Astrocyte (in vitro differentiated cells and primary cell): ENCODE measurements around the gene CPNE4. TPM values are rescaled to one million over a fixed set of nuclear protein-coding genes. Genes with fewer than 3 reads are reported as not detected.

ENCODE experiments used
- DNase-seq: peaks from one replicate; pipeline ENCODE4 v3.0.0-alpha.2; 2010; ENCODE audit warnings: low read depth
- FAIRE-seq: peaks from 2 replicates; lab custom pipeline; 2011; peaks lifted over from hg19 to GRCh38; lab: Jason Lieb, UNC
- H2AFZ ChIP-seq: 2 replicates; pipeline ENCODE4 v1.6.0; 2012; ENCODE audit warnings: low read depth, low read length, inconsistent platforms
- H3K27ac ChIP-seq: 2 replicates; pipeline ENCODE4 v1.5.1; 2011; ENCODE audit warnings: low read depth, low read length, inconsistent platforms
- H3K27me3 ChIP-seq: 2 replicates; pipeline ENCODE4 v1.6.0; 2011; ENCODE audit warnings: low read length, inconsistent platforms; ENCODE audit not compliant: insufficient read depth
- H3K36me3 ChIP-seq: 2 replicates; pipeline ENCODE4 v1.5.1; 2011; ENCODE audit warnings: low read length, inconsistent platforms; ENCODE audit not compliant: insufficient read depth
- H3K4me1 ChIP-seq: 2 replicates; pipeline ENCODE4 v1.5.1; 2011; ENCODE audit warnings: low read length, inconsistent platforms; ENCODE audit not compliant: insufficient read depth
- H3K4me2 ChIP-seq: 2 replicates; pipeline ENCODE4 v1.6.0; 2012; ENCODE audit warnings: low read length, inconsistent platforms
- H3K4me3 ChIP-seq: 2 replicates; pipeline ENCODE4 v1.5.1; 2011; ENCODE audit warnings: low read depth, mild to moderate bottlenecking, low read length, inconsistent platforms; ENCODE audit not compliant: insufficient read depth
- H3K79me2 ChIP-seq: 2 replicates; pipeline ENCODE4 v1.6.0; 2012; ENCODE audit warnings: mild to moderate bottlenecking, low read length, inconsistent platforms; ENCODE audit not compliant: insufficient read depth
- H3K9ac ChIP-seq: 2 replicates; pipeline ENCODE4 v1.6.0; 2012; ENCODE audit warnings: mild to moderate bottlenecking, low read length, inconsistent platforms
- H3K9me3 ChIP-seq: 2 replicates; pipeline ENCODE4 v1.5.1; 2012; ENCODE audit warnings: low read depth, mild to moderate bottlenecking, low read length, inconsistent platforms; ENCODE audit not compliant: insufficient read depth
- H4K20me1 ChIP-seq: 2 replicates; pipeline ENCODE4 v1.6.0; 2012; ENCODE audit warnings: low read length, inconsistent platforms; ENCODE audit not compliant: insufficient read depth
- H3K27ac Mint-ChIP-seq: one replicate; pipeline ENCODE4 v1.8.0; 2021; ENCODE audit warnings: mild to moderate bottlenecking, mixed read lengths; ENCODE audit not compliant: unreplicated experiment
- H3K27me3 Mint-ChIP-seq: one replicate; pipeline ENCODE4 v1.8.0; 2021; ENCODE audit warnings: low read depth, mixed read lengths; ENCODE audit not compliant: unreplicated experiment
- H3K36me3 Mint-ChIP-seq: one replicate; pipeline ENCODE4 v1.8.0; 2021; ENCODE audit warnings: low read depth, mixed read lengths; ENCODE audit not compliant: unreplicated experiment
- H3K4me1 Mint-ChIP-seq: one replicate; pipeline ENCODE4 v1.8.0; 2021; ENCODE audit warnings: low read depth, mixed read lengths; ENCODE audit not compliant: unreplicated experiment
- H3K4me3 Mint-ChIP-seq: one replicate; pipeline ENCODE4 v1.8.0; 2021; ENCODE audit warnings: mild to moderate bottlenecking, moderate library complexity, mixed read lengths; ENCODE audit not compliant: unreplicated experiment
- H3K9me3 Mint-ChIP-seq: one replicate; pipeline ENCODE4 v1.8.0; 2021; ENCODE audit warnings: mild to moderate bottlenecking, mixed read lengths; ENCODE audit not compliant: unreplicated experiment
- CTCF ChIP-seq: IDR thresholded peaks from 2 replicates; pipeline ENCODE4 v1.5.1; 2011; ENCODE audit warnings: low read depth, mild to moderate bottlenecking, inconsistent platforms, low read length, moderate library complexity; ENCODE audit not compliant: insufficient read depth
- EZH2 ChIP-seq: IDR thresholded peaks from 2 replicates; pipeline ENCODE4 v1.6.1; 2012; ENCODE audit warnings: mild to moderate bottlenecking, low read length, inconsistent platforms; ENCODE audit not compliant: insufficient read depth
- total RNA-seq: library from RNA; stranded (reverse); gene quantifications from 2 replicates; pipeline ENCODE4 v1.2.1, GENCODE V29; 2021

The CPNE4 gene
- total RNA-seq, 1 donor from 2014 or later, result 0.68 TPM

- H3K9me3 Mint-ChIP-seq, result no peaks in the 10 kb centered on the region
- Histone ChIP-seq H3K79me2 (no peaks in the 10 kb centered on the region), H2AFZ (no peak overlapping the region), H3K9me3 (no peaks in the 10 kb centered on the region), H3K4me3 (no peak overlapping the region), H3K9ac (no peak overlapping the region), H3K4me2 (no peak overlapping the region), H3K4me1 (no peaks in the 10 kb centered on the region), H3K27me3 (peaks cover 2% of the 10 kb centered on the region), H3K27ac (no peak overlapping the region), H4K20me1 (no peaks in the 10 kb centered on the region), H3K36me3 (no peaks in the 10 kb centered on the region)
- no peak for DNase-seq
- no peaks in the 10 kb centered on the region for H3K4me1 Mint-ChIP-seq
- no peak overlapping the region for H3K27ac Mint-ChIP-seq
- no peak for FAIRE-seq
- TF ChIP-seq EZH2, result no peak
- TF ChIP-seq CTCF, result no peak
- peaks cover 1% of the 10 kb centered on the region for H3K27me3 Mint-ChIP-seq
- no peaks in the 10 kb centered on the region for H3K36me3 Mint-ChIP-seq
- H3K4me3 Mint-ChIP-seq, result no peak overlapping the region
Observed at GRCh38 chr3:131619821-131620220, 415.0 kb downstream of the CPNE4 start.

GRCh38 chr3:131616719-131617118, 418.1 kb downstream of the CPNE4 start:
- Histone ChIP-seq H3K9me3 (no peaks in the 10 kb centered on the region), H3K9ac (no peak overlapping the region), H2AFZ (no peak overlapping the region), H4K20me1 (no peaks in the 10 kb centered on the region), H3K27ac (no peak overlapping the region), H3K4me1 (no peaks in the 10 kb centered on the region), H3K4me3 (no peak overlapping the region), H3K4me2 (no peak overlapping the region), H3K27me3 (peaks cover 2% of the 10 kb centered on the region), H3K36me3 (no peaks in the 10 kb centered on the region), H3K79me2 (no peaks in the 10 kb centered on the region)
- H3K27me3 Mint-ChIP-seq, result peaks cover 1% of the 10 kb centered on the region
- no peak overlapping the region for H3K27ac Mint-ChIP-seq
- TF ChIP-seq CTCF (no peak), EZH2 (no peak)
- no peaks in the 10 kb centered on the region for H3K9me3 Mint-ChIP-seq
- DNase-seq (no peak), FAIRE-seq (no peak)
- H3K36me3 Mint-ChIP-seq, result no peaks in the 10 kb centered on the region
- no peak overlapping the region for H3K4me3 Mint-ChIP-seq
- no peaks in the 10 kb centered on the region for H3K4me1 Mint-ChIP-seq

- Histone ChIP-seq H3K36me3 (no peaks in the 10 kb centered on the region), H3K9me3 (no peaks in the 10 kb centered on the region), H4K20me1 (no peaks in the 10 kb centered on the region), H3K27me3 (peaks cover 1% of the 10 kb centered on the region), H3K27ac (no peak overlapping the region), H2AFZ (no peak overlapping the region), H3K4me3 (no peak overlapping the region), H3K4me2 (no peak overlapping the region), H3K4me1 (peaks cover 2% of the 10 kb centered on the region), H3K9ac (no peak overlapping the region), H3K79me2 (no peaks in the 10 kb centered on the region)
- H3K27ac Mint-ChIP-seq, result no peak overlapping the region
- no peaks in the 10 kb centered on the region for H3K27me3 Mint-ChIP-seq
- H3K36me3 Mint-ChIP-seq, result no peaks in the 10 kb centered on the region
- DNase-seq (no peak), FAIRE-seq (no peak)
- H3K4me3 Mint-ChIP-seq, result no peak overlapping the region
- peaks cover 10% of the 10 kb centered on the region for H3K4me1 Mint-ChIP-seq
- H3K9me3 Mint-ChIP-seq, result no peaks in the 10 kb centered on the region
- TF ChIP-seq EZH2 (no peak), CTCF (no peak)
Observed at GRCh38 chr3:131612745-131613144, 422.1 kb downstream of the CPNE4 start.
